CD8-positive, alpha-beta memory T cell (primary cell): Measurements from ENCODE around the gene GRM8. TPM values are rescaled to one million over a fixed set of nuclear protein-coding genes. Genes with fewer than 3 reads are reported as not detected.

Source experiments
- CTCF ChIA-PET: fragments of 350-600 bp; sonication (Branson Sonifier 250); formaldehyde crosslinking; loops from one replicate; lab custom pipeline; 2021; ENCODE audit warnings: antibody characterized with exemption; lab: Charles Lee
- POLR2A ChIA-PET: fragments of 350-600 bp; sonication (Branson Sonifier 250); formaldehyde crosslinking; loops from one replicate; lab custom pipeline; 2021; ENCODE audit warnings: antibody characterized with exemption; lab: Charles Lee
- DNase-seq, 5 donors: peaks; one replicate each; pipeline versions ENCODE4 v3.0.0 to v3.0.0-alpha.2; 2020 to 2022; ENCODE audit warnings: mixed read lengths in 1 of 5
- H3K27ac ChIP-seq: one replicate; pipeline ENCODE4 v1.7.0; 2013; ENCODE audit warnings: low read depth, mild to moderate bottlenecking, low read length, moderate library complexity
- H3K27me3 ChIP-seq: 2 replicates; pipeline ENCODE4 v1.7.0; 2013; ENCODE audit warnings: low read length, mild to moderate bottlenecking; ENCODE audit not compliant: insufficient read depth, poor library complexity, severe bottlenecking
- H3K36me3 ChIP-seq: 2 replicates; pipeline ENCODE4 v1.7.0; 2013; ENCODE audit warnings: mild to moderate bottlenecking, low read length, moderate library complexity; ENCODE audit not compliant: insufficient read depth
- H3K4me1 ChIP-seq: 2 replicates; pipeline ENCODE4 v1.7.0; 2013; ENCODE audit warnings: mild to moderate bottlenecking, low read length, moderate library complexity; ENCODE audit not compliant: insufficient read depth
- H3K4me3 ChIP-seq: 2 replicates; pipeline ENCODE4 v1.7.0; 2013; ENCODE audit warnings: mild to moderate bottlenecking, low read length
- H3K9me3 ChIP-seq: 2 replicates; pipeline ENCODE4 v1.7.0; 2013; ENCODE audit warnings: mild to moderate bottlenecking, low read length
- H3K27ac Mint-ChIP-seq, 8 donors: one replicate each; pipeline ENCODE4 v1.8.0; 2020 to 2021; ENCODE audit warnings: mixed read lengths in 8 of 8, mild to moderate bottlenecking in 6 of 8, inconsistent platforms in 3 of 8, moderate library complexity in 3 of 8
- H3K27me3 Mint-ChIP-seq, 2 donors: one replicate each; pipeline ENCODE4 v1.8.0; 2020 to 2021; ENCODE audit warnings: mixed read lengths in 2 of 2, mild to moderate bottlenecking in 1 of 2, moderate library complexity in 1 of 2
- H3K36me3 Mint-ChIP-seq, 3 donors: one replicate each; pipeline ENCODE4 v1.8.0; 2020 to 2021; ENCODE audit warnings: mixed read lengths in 3 of 3, inconsistent platforms in 1 of 3, mild to moderate bottlenecking in 1 of 3
- H3K4me1 Mint-ChIP-seq, 3 donors: one replicate each; pipeline ENCODE4 v1.8.0; 2020 to 2021; ENCODE audit warnings: mixed read lengths in 3 of 3, inconsistent platforms in 1 of 3, mild to moderate bottlenecking in 1 of 3
- H3K4me3 Mint-ChIP-seq, 7 donors: one replicate each; pipeline ENCODE4 v1.8.0; 2020 to 2021; ENCODE audit warnings: mixed read lengths in 7 of 7, mild to moderate bottlenecking in 6 of 7, moderate library complexity in 4 of 7, inconsistent platforms in 2 of 7
- H3K9me3 Mint-ChIP-seq, 5 donors: one replicate each; pipeline ENCODE4 v1.8.0; 2020 to 2022; ENCODE audit warnings: mixed read lengths in 5 of 5, mild to moderate bottlenecking in 3 of 5, moderate library complexity in 2 of 5, inconsistent platforms in 1 of 5
- polyA plus RNA-seq: library from polyadenylated mRNA; unstranded; fragments of 300-500 nt; fragmentation: Illumina TruSeq; gene quantifications from one replicate; pipeline ENCODE4 v1.2.3, GENCODE V29; 2021
- total RNA-seq, 2 experiments: library from RNA; stranded (reverse); gene quantifications; one replicate each; pipeline ENCODE4 v1.2.3, GENCODE V29; 2021

The GRM8 gene
- total and polyA plus RNA-seq, 3 experiments from 2014 or later, result not detected

- Histone ChIP-seq H3K4me1 (no peaks in the 10 kb centered on the region), H3K27me3 (no peaks in the 10 kb centered on the region), H3K9me3 (no peaks in the 10 kb centered on the region), H3K4me3 (no peak overlapping the region), H3K27ac (no peak overlapping the region), H3K36me3 (no peaks in the 10 kb centered on the region)
- no peaks in the 10 kb centered on the region for H3K4me1 Mint-ChIP-seq
- ChIA-PET CTCF (no interaction called here), POLR2A (no interaction called here)
- no peaks in the 10 kb centered on the region for H3K36me3 Mint-ChIP-seq
- no peaks in the 10 kb centered on the region for H3K27me3 Mint-ChIP-seq
- no peak for DNase-seq
- H3K4me3 Mint-ChIP-seq, result no peak overlapping the region
- peaks cover 0 to 6% (median 2%) of the 10 kb centered on the region in 5 donors for H3K9me3 Mint-ChIP-seq
- H3K27ac Mint-ChIP-seq, result no peak overlapping the region
Observed at GRCh38 chr7:126533715-126534114, 719.0 kb downstream of the GRM8 start.

GRCh38 chr7:126529833-126530232 is 722.9 kb downstream of the GRM8 start:
- CTCF ChIA-PET, result no interaction called here
- H3K36me3 ChIP-seq, result no peaks in the 10 kb centered on the region
- H3K27ac ChIP-seq, result no peak overlapping the region
- Mint-ChIP-seq H3K27ac (no peak overlapping the region), H3K27me3 (peaks cover 0 to 1% of the 10 kb centered on the region in 2 donors), H3K9me3 (peaks cover 0 to 25% (median 9%) of the 10 kb centered on the region in 5 donors), H3K4me3 (no peak overlapping the region), H3K4me1 (no peaks in the 10 kb centered on the region), H3K36me3 (no peaks in the 10 kb centered on the region)
- H3K9me3 ChIP-seq, result no peaks in the 10 kb centered on the region
- no peaks in the 10 kb centered on the region for H3K27me3 ChIP-seq
- H3K4me1 ChIP-seq, result no peaks in the 10 kb centered on the region
- H3K4me3 ChIP-seq, result no peak overlapping the region
- POLR2A ChIA-PET, result no interaction called here
- no peak for DNase-seq

- no peak overlapping the region for H3K27ac Mint-ChIP-seq
- DNase-seq, result no peak
- no peak overlapping the region for H3K4me3 Mint-ChIP-seq
- CTCF ChIA-PET, result no interaction called here
- POLR2A ChIA-PET, result no interaction called here
- H3K4me1 Mint-ChIP-seq, result no peaks in the 10 kb centered on the region
- H3K27ac ChIP-seq, result no peak overlapping the region
- H3K36me3 Mint-ChIP-seq, result no peaks in the 10 kb centered on the region
- H3K4me3 ChIP-seq, result no peak overlapping the region
- no peaks in the 10 kb centered on the region for H3K36me3 ChIP-seq
- peaks cover 0 to 25% (median 9%) of the 10 kb centered on the region in 5 donors for H3K9me3 Mint-ChIP-seq
- H3K27me3 Mint-ChIP-seq, result peaks cover 0 to 1% of the 10 kb centered on the region in 2 donors
- H3K9me3 ChIP-seq, result no peaks in the 10 kb centered on the region
- no peaks in the 10 kb centered on the region for H3K27me3 ChIP-seq
- no peaks in the 10 kb centered on the region for H3K4me1 ChIP-seq
Observed at GRCh38 chr7:126529254-126529653, 723.5 kb downstream of the GRM8 start.

GRCh38 chr7:126525906-126526305 is 726.8 kb downstream of the GRM8 start:
- H3K4me3 ChIP-seq, result no peak overlapping the region
- no peaks in the 10 kb centered on the region for H3K36me3 Mint-ChIP-seq
- no peak for DNase-seq
- ChIA-PET POLR2A (no interaction called here), CTCF (no interaction called here)
- peaks cover 0 to 1% of the 10 kb centered on the region in 2 donors for H3K27me3 Mint-ChIP-seq
- no peaks in the 10 kb centered on the region for H3K36me3 ChIP-seq
- no peaks in the 10 kb centered on the region for H3K4me1 Mint-ChIP-seq
- no peaks in the 10 kb centered on the region for H3K9me3 ChIP-seq
- no peaks in the 10 kb centered on the region for H3K27me3 ChIP-seq
- no peak overlapping the region for H3K27ac ChIP-seq
- H3K9me3 Mint-ChIP-seq, result peaks cover 0 to 28% (median 10%) of the 10 kb centered on the region in 5 donors
- H3K27ac Mint-ChIP-seq, result no peak overlapping the region
- H3K4me1 ChIP-seq, result no peaks in the 10 kb centered on the region
- H3K4me3 Mint-ChIP-seq, result no peak overlapping the region

- Mint-ChIP-seq H3K27me3 (peaks cover 0 to 1% of the 10 kb centered on the region in 2 donors), H3K4me3 (no peak overlapping the region), H3K9me3 (peaks cover 0 to 29% (median 10%) of the 10 kb centered on the region in 5 donors), H3K36me3 (no peaks in the 10 kb centered on the region), H3K4me1 (no peaks in the 10 kb centered on the region), H3K27ac (no peak overlapping the region)
- no peaks in the 10 kb centered on the region for H3K4me1 ChIP-seq
- DNase-seq, result no peak
- no peaks in the 10 kb centered on the region for H3K27me3 ChIP-seq
- H3K36me3 ChIP-seq, result no peaks in the 10 kb centered on the region
- H3K9me3 ChIP-seq, result no peaks in the 10 kb centered on the region
- CTCF ChIA-PET, result no interaction called here
- POLR2A ChIA-PET, result no interaction called here
- no peak overlapping the region for H3K4me3 ChIP-seq
- no peak overlapping the region for H3K27ac ChIP-seq
Observed at GRCh38 chr7:126524967-126525366, 727.8 kb downstream of the GRM8 start.

GRCh38 chr7:126511046-126511445 is 741.7 kb downstream of the GRM8 start:
- H3K9me3 Mint-ChIP-seq, result peaks cover 0 to 5% (median 3%) of the 10 kb centered on the region in 5 donors
- no peaks in the 10 kb centered on the region for H3K4me1 Mint-ChIP-seq
- no peak overlapping the region for H3K27ac Mint-ChIP-seq
- DNase-seq, result no peak
- no peaks in the 10 kb centered on the region for H3K36me3 Mint-ChIP-seq
- Histone ChIP-seq H3K4me3 (no peak overlapping the region), H3K27me3 (no peaks in the 10 kb centered on the region), H3K4me1 (no peaks in the 10 kb centered on the region), H3K27ac (no peak overlapping the region), H3K9me3 (no peaks in the 10 kb centered on the region), H3K36me3 (no peaks in the 10 kb centered on the region)
- ChIA-PET POLR2A (no interaction called here), CTCF (no interaction called here)
- no peaks in the 10 kb centered on the region for H3K27me3 Mint-ChIP-seq
- H3K4me3 Mint-ChIP-seq, result no peak overlapping the region

GRCh38 chr7:126501617-126502016 is 751.1 kb downstream of the GRM8 start:
- Mint-ChIP-seq H3K36me3 (no peaks in the 10 kb centered on the region), H3K27me3 (no peaks in the 10 kb centered on the region), H3K4me1 (no peaks in the 10 kb centered on the region), H3K4me3 (no peak overlapping the region), H3K27ac (no peak overlapping the region), H3K9me3 (peaks cover 0 to 10% (median 3%) of the 10 kb centered on the region in 5 donors)
- H3K4me3 ChIP-seq, result no peak overlapping the region
- no peaks in the 10 kb centered on the region for H3K4me1 ChIP-seq
- no peaks in the 10 kb centered on the region for H3K9me3 ChIP-seq
- no peak for DNase-seq
- ChIA-PET CTCF (no interaction called here), POLR2A (no interaction called here)
- no peaks in the 10 kb centered on the region for H3K27me3 ChIP-seq
- H3K27ac ChIP-seq, result no peak overlapping the region
- no peaks in the 10 kb centered on the region for H3K36me3 ChIP-seq

GRCh38 chr7:126499481-126499880 is 753.3 kb downstream of the GRM8 start:
- H3K4me1 ChIP-seq, result no peaks in the 10 kb centered on the region
- Mint-ChIP-seq H3K9me3 (peaks cover 0 to 10% (median 5%) of the 10 kb centered on the region in 5 donors), H3K27me3 (no peaks in the 10 kb centered on the region), H3K36me3 (no peaks in the 10 kb centered on the region), H3K4me3 (no peak overlapping the region), H3K4me1 (no peaks in the 10 kb centered on the region), H3K27ac (no peak overlapping the region)
- H3K4me3 ChIP-seq, result no peak overlapping the region
- no peak for DNase-seq
- no peaks in the 10 kb centered on the region for H3K9me3 ChIP-seq
- H3K27me3 ChIP-seq, result no peaks in the 10 kb centered on the region
- ChIA-PET CTCF (no interaction called here), POLR2A (no interaction called here)
- H3K27ac ChIP-seq, result no peak overlapping the region
- H3K36me3 ChIP-seq, result no peaks in the 10 kb centered on the region

GRCh38 chr7:126495733-126496132 is 757.0 kb downstream of the GRM8 start:
- H3K27ac Mint-ChIP-seq, result no peak overlapping the region
- H3K4me1 Mint-ChIP-seq, result no peaks in the 10 kb centered on the region
- Histone ChIP-seq H3K36me3 (no peaks in the 10 kb centered on the region), H3K27me3 (no peaks in the 10 kb centered on the region), H3K4me1 (no peaks in the 10 kb centered on the region), H3K4me3 (no peak overlapping the region), H3K27ac (no peak overlapping the region), H3K9me3 (no peaks in the 10 kb centered on the region)
- no peaks in the 10 kb centered on the region for H3K27me3 Mint-ChIP-seq
- H3K4me3 Mint-ChIP-seq, result no peak overlapping the region
- ChIA-PET POLR2A (no interaction called here), CTCF (no interaction called here)
- no peak for DNase-seq
- H3K36me3 Mint-ChIP-seq, result no peaks in the 10 kb centered on the region
- H3K9me3 Mint-ChIP-seq, result peaks cover 0 to 7% (median 7%) of the 10 kb centered on the region in 5 donors
